ENCODE measurements around the gene ANAPC13.

ANAPC13 gene

GRCh38 chr3:134428401-134428800 is 57.4 kb downstream of the ANAPC13 start:
- DNase-seq (ENCODE audit: extremely low read depth, insufficient read length): no peak
- Histone ChIP-seq H3K27me3 (replicated peaks; ENCODE audit: control insufficient read depth, insufficient read depth, low read length) (no peaks in the 10 kb centered on the region; the same call in 1 of the 2 replicates), H3K4me3 (replicated peaks; ENCODE audit: low read depth, low read length) (no peak overlapping the region), H3K36me3 (ENCODE audit: control insufficient read depth, insufficient read depth, low read length) (no peaks in the 10 kb centered on the region)
- no peak for TF ChIP-seq CTCF (IDR thresholded peaks at IDR 0.05; ENCODE audit: insufficient read depth, low read length, poor library complexity, severe bottlenecking)
